HEK293 (cell line): ENCODE measurements around the gene CNTNAP5.

ENCODE experiments used
- CTCF ChIA-PET: fragments of 350-600 bp; formaldehyde crosslinking; extraction: SDS; loops from one replicate; lab custom pipeline; 2021; ENCODE audit warnings: antibody characterized with exemption; lab: Yijun Ruan, JAX
- POLR2A ChIA-PET: fragments of 300-600 bp; formaldehyde crosslinking; extraction: SDS; loops from one replicate; lab custom pipeline; 2020; ENCODE audit warnings: antibody characterized with exemption, inconsistent platforms; lab: Yijun Ruan, JAX
- H3K27ac ChIP-seq: fragments of 200-500 bp; sonication (Bioruptor generic); 2 replicates; pipeline ENCODE4 v1.5.1; 2014; ENCODE audit warnings: low read depth, low read length, control low read depth, inconsistent platforms; ENCODE audit errors: extremely low read depth
- H3K36me3 ChIP-seq, 2 experiments: fragments of 200-500 bp in 1 of 2; sonication (Bioruptor generic) in 1 of 2; 1 replicate in 1 of 2; 2 replicates in 1 of 2; pipeline ENCODE4 v1.5.1; 2014 to 2017; ENCODE audit warnings: inconsistent platforms in 2 of 2, low read length in 2 of 2; ENCODE audit not compliant: control insufficient read depth in 2 of 2, insufficient read depth in 1 of 2
- H3K4me1 ChIP-seq: fragments of 200-500 bp; sonication (Bioruptor generic); 2 replicates; pipeline ENCODE4 v1.5.1; 2014; ENCODE audit warnings: mild to moderate bottlenecking, low read length, inconsistent platforms; ENCODE audit not compliant: control insufficient read depth, insufficient read depth
- H3K4me3 ChIP-seq: 2 replicates; pipeline ENCODE4 v1.5.1; 2011; ENCODE audit warnings: low read depth, mild to moderate bottlenecking, control low read depth, low read length, moderate library complexity
- H3K9me3 ChIP-seq: fragments of 200-500 bp; sonication (Bioruptor generic); 2 replicates; pipeline ENCODE4 v1.5.1; 2014; ENCODE audit warnings: low read depth, low read length, inconsistent platforms; ENCODE audit not compliant: control insufficient read depth, insufficient read depth
- IKZF3 ChIP-seq: fragments of 450-650 bp; IDR thresholded peaks from 2 replicates; pipeline ENCODE4 v1.5.0; 2018; ENCODE audit warnings: missing biosample characterization, mild to moderate bottlenecking, missing genetic modification characterization, moderate library complexity
- KLF1 ChIP-seq: fragments of 450-650 bp; formaldehyde crosslinking; IDR thresholded peaks from 2 replicates; pipeline ENCODE4 v1.5.1; 2016; ENCODE audit warnings: missing biosample characterization, missing genetic modification characterization
- KLF7 ChIP-seq: fragments of 450-650 bp; formaldehyde crosslinking; IDR thresholded peaks from 2 replicates; pipeline ENCODE4 v1.5.1; 2016; ENCODE audit warnings: missing biosample characterization, missing genetic modification characterization, borderline replicate concordance
- KLF8 ChIP-seq: fragments of 450-650 bp; formaldehyde crosslinking; IDR thresholded peaks from 2 replicates; pipeline ENCODE4 v1.5.1; 2016; ENCODE audit warnings: missing biosample characterization, missing genetic modification characterization
- OVOL3 ChIP-seq: fragments of 450-650 bp; formaldehyde crosslinking; IDR thresholded peaks from 2 replicates; pipeline ENCODE4 v1.5.1; 2016; ENCODE audit warnings: missing biosample characterization, missing genetic modification characterization
- SCRT2 ChIP-seq: fragments of 450-650 bp; formaldehyde crosslinking; IDR thresholded peaks from 2 replicates; pipeline ENCODE4 v1.5.1; 2016; ENCODE audit warnings: missing biosample characterization, missing genetic modification characterization
- SP2 ChIP-seq: fragments of 450-650 bp; formaldehyde crosslinking; IDR thresholded peaks from 2 replicates; pipeline ENCODE4 v1.5.1; 2016; ENCODE audit warnings: missing biosample characterization, missing genetic modification characterization
- WT1 ChIP-seq: fragments of 450-650 bp; formaldehyde crosslinking; IDR thresholded peaks from 2 replicates; pipeline ENCODE4 v1.5.1; 2016; ENCODE audit warnings: missing biosample characterization, missing genetic modification characterization
- ZBTB17 ChIP-seq: fragments of 450-650 bp; formaldehyde crosslinking; IDR thresholded peaks from 2 replicates; pipeline ENCODE4 v1.5.1; 2016; ENCODE audit warnings: missing biosample characterization, missing genetic modification characterization
- ZBTB21 ChIP-seq: fragments of 450-650 bp; formaldehyde crosslinking; IDR thresholded peaks from 2 replicates; pipeline ENCODE4 v1.5.1; 2017; ENCODE audit warnings: missing biosample characterization, missing genetic modification characterization
- ZFP37 ChIP-seq: fragments of 450-650 bp; formaldehyde crosslinking; IDR thresholded peaks from 2 replicates; pipeline ENCODE4 v1.5.1; 2016; ENCODE audit warnings: missing biosample characterization, missing genetic modification characterization
- ZNF19 ChIP-seq: fragments of 450-650 bp; formaldehyde crosslinking; IDR thresholded peaks from 2 replicates; pipeline ENCODE4; 2016; ENCODE audit warnings: missing biosample characterization, missing genetic modification characterization, low read depth
- ZNF292 ChIP-seq: fragments of 450-650 bp; formaldehyde crosslinking; IDR thresholded peaks from 2 replicates; pipeline ENCODE4 v1.5.1; 2016; ENCODE audit warnings: low read depth, missing biosample characterization, missing genetic modification characterization, borderline replicate concordance
- ZNF302 ChIP-seq: fragments of 450-650 bp; formaldehyde crosslinking; IDR thresholded peaks from 2 replicates; pipeline ENCODE4 v1.5.1; 2016; ENCODE audit warnings: missing biosample characterization, missing genetic modification characterization, low read depth
- ZNF324 ChIP-seq: fragments of 450-650 bp; formaldehyde crosslinking; IDR thresholded peaks from 2 replicates; pipeline ENCODE4 v1.5.1; 2016; ENCODE audit warnings: missing biosample characterization, missing genetic modification characterization
- ZNF354C ChIP-seq: fragments of 450-650 bp; formaldehyde crosslinking; IDR thresholded peaks from 2 replicates; pipeline ENCODE4 v1.5.1; 2016; ENCODE audit warnings: missing biosample characterization, missing genetic modification characterization, low read depth, borderline replicate concordance
- ZNF37A ChIP-seq: fragments of 450-650 bp; IDR thresholded peaks from 2 replicates; pipeline ENCODE4 v1.5.1; 2018; ENCODE audit warnings: missing biosample characterization, missing genetic modification characterization
- ZNF48 ChIP-seq: fragments of 450-650 bp; formaldehyde crosslinking; IDR thresholded peaks from 2 replicates; pipeline ENCODE4 v1.5.1; 2016; ENCODE audit warnings: missing biosample characterization, missing genetic modification characterization
- ZNF580 ChIP-seq: fragments of 450-650 bp; formaldehyde crosslinking; IDR thresholded peaks from 2 replicates; pipeline ENCODE4 v1.5.1; 2016; ENCODE audit warnings: missing biosample characterization, missing genetic modification characterization
- ZNF596 ChIP-seq: fragments of 450-650 bp; IDR thresholded peaks from 2 replicates; pipeline ENCODE4 v1.5.0; 2018; ENCODE audit warnings: missing biosample characterization, mild to moderate bottlenecking, missing genetic modification characterization, moderate library complexity
- ZNF600 ChIP-seq: fragments of 450-650 bp; formaldehyde crosslinking; IDR thresholded peaks from 2 replicates; pipeline ENCODE4 v1.5.1; 2016; ENCODE audit warnings: missing biosample characterization, missing genetic modification characterization
- ZNF629 ChIP-seq: fragments of 450-650 bp; formaldehyde crosslinking; IDR thresholded peaks from 2 replicates; pipeline ENCODE4 v1.5.1; 2017; ENCODE audit warnings: missing biosample characterization, missing genetic modification characterization
- ZNF654 ChIP-seq: fragments of 450-650 bp; formaldehyde crosslinking; IDR thresholded peaks from 2 replicates; pipeline ENCODE4 v1.5.1; 2016; ENCODE audit warnings: low read depth, missing biosample characterization, missing genetic modification characterization
- ZNF701 ChIP-seq: fragments of 450-650 bp; formaldehyde crosslinking; IDR thresholded peaks from 2 replicates; pipeline ENCODE4 v1.5.1; 2016; ENCODE audit warnings: missing biosample characterization, missing genetic modification characterization
- ZNF704 ChIP-seq: fragments of 450-650 bp; formaldehyde crosslinking; IDR thresholded peaks from 2 replicates; pipeline ENCODE4 v1.5.1; 2016; ENCODE audit warnings: missing biosample characterization, missing genetic modification characterization
- ZNF768 ChIP-seq: fragments of 450-650 bp; formaldehyde crosslinking; IDR thresholded peaks from 2 replicates; pipeline ENCODE4 v1.5.1; 2018; ENCODE audit warnings: missing biosample characterization, mild to moderate bottlenecking, missing genetic modification characterization
- ZNF776 ChIP-seq: fragments of 450-650 bp; formaldehyde crosslinking; IDR thresholded peaks from 2 replicates; pipeline ENCODE4 v1.5.0; 2017; ENCODE audit warnings: missing biosample characterization, missing genetic modification characterization, borderline replicate concordance
- ZNF785 ChIP-seq: fragments of 450-650 bp; formaldehyde crosslinking; IDR thresholded peaks from 2 replicates; pipeline ENCODE4 v1.5.1; 2016; ENCODE audit warnings: missing biosample characterization, missing genetic modification characterization
- ZSCAN16 ChIP-seq: fragments of 450-650 bp; formaldehyde crosslinking; IDR thresholded peaks from 2 replicates; pipeline ENCODE4 v1.5.1; 2016; ENCODE audit warnings: missing biosample characterization, missing genetic modification characterization
- ZXDB ChIP-seq: fragments of 450-650 bp; formaldehyde crosslinking; IDR thresholded peaks from 2 replicates; pipeline ENCODE4 v1.5.1; 2016; ENCODE audit warnings: missing biosample characterization, missing genetic modification characterization
- TF ChIP-seq, protein P1 (sequence below): fragments of 450-650 bp; formaldehyde crosslinking; IDR thresholded peaks from 2 replicates; pipeline ENCODE4 v1.5.1; 2016; ENCODE audit warnings: missing biosample characterization, missing genetic modification characterization
- TF ChIP-seq, protein P2 (sequence below): fragments of 450-650 bp; formaldehyde crosslinking; IDR thresholded peaks from 2 replicates; pipeline ENCODE4 v1.5.1; 2016; ENCODE audit warnings: missing biosample characterization, missing genetic modification characterization, low read depth

Gene CNTNAP5

DNA sequence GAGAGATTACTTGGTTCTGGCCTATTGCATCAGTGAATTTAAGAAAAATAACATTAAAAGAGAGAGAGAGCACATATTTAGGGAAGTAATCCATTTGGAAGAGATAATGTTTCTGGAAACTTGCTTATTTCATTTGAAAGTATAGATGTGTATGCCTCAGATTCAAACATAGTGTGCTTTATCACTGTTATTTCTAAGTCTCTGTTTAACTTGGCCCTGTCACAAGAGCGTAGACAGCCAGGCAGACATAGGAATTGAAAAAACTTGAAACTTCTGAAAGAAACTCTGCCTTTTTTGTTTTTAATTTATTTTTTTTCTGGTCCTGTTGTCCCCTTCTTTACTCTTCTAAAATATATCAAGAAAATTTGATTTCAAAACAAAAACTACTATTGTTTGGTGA lies 849.1 kb downstream of the CNTNAP5 start (continued):
- TF ChIP-seq SP2 (tag by site-specific recombination) (no peak), ZNF776 (tag by site-specific recombination) (no peak), IKZF3 (tag by site-specific recombination) (no peak), ZNF48 (no peak), SCRT2 (tag by site-specific recombination) (no peak), KLF8 (no peak), ZNF580 (tag by site-specific recombination) (no peak)
- TF ChIP-seq, protein P1, sequence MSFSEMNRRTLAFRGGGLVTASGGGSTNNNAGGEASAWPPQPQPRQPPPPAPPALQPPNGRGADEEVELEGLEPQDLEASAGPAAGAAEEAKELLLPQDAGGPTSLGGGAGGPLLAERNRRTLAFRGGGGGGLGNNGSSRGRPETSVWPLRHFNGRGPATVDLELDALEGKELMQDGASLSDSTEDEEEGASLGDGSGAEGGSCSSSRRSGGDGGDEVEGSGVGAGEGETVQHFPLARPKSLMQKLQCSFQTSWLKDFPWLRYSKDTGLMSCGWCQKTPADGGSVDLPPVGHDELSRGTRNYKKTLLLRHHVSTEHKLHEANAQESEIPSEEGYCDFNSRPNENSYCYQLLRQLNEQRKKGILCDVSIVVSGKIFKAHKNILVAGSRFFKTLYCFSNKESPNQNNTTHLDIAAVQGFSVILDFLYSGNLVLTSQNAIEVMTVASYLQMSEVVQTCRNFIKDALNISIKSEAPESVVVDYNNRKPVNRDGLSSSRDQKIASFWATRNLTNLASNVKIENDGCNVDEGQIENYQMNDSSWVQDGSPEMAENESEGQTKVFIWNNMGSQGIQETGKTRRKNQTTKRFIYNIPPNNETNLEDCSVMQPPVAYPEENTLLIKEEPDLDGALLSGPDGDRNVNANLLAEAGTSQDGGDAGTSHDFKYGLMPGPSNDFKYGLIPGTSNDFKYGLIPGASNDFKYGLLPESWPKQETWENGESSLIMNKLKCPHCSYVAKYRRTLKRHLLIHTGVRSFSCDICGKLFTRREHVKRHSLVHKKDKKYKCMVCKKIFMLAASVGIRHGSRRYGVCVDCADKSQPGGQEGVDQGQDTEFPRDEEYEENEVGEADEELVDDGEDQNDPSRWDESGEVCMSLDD, result no peak
- TF ChIP-seq, protein P2, sequence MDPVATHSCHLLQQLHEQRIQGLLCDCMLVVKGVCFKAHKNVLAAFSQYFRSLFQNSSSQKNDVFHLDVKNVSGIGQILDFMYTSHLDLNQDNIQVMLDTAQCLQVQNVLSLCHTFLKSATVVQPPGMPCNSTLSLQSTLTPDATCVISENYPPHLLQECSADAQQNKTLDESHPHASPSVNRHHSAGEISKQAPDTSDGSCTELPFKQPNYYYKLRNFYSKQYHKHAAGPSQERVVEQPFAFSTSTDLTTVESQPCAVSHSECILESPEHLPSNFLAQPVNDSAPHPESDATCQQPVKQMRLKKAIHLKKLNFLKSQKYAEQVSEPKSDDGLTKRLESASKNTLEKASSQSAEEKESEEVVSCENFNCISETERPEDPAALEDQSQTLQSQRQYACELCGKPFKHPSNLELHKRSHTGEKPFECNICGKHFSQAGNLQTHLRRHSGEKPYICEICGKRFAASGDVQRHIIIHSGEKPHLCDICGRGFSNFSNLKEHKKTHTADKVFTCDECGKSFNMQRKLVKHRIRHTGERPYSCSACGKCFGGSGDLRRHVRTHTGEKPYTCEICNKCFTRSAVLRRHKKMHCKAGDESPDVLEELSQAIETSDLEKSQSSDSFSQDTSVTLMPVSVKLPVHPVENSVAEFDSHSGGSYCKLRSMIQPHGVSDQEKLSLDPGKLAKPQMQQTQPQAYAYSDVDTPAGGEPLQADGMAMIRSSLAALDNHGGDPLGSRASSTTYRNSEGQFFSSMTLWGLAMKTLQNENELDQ, result no peak

GRCh38 chr2:124874676-124875075 lies 849.6 kb downstream of the CNTNAP5 start:
- H3K9me3 ChIP-seq, result no peaks in the 10 kb centered on the region
- CTCF ChIA-PET, result interaction anchor here (0.6 to 0.7 kb wide), 2 partner anchors 672 to 1540 kb away, joined by 4 read pairs; no protein-coding TSS in a partner anchor
- no peak overlapping the region for H3K27ac ChIP-seq
- no peaks in the 10 kb centered on the region for H3K36me3 ChIP-seq
- TF ChIP-seq ZNF654, result no peak
- TF ChIP-seq ZBTB17 (tag by site-specific recombination), result no peak
- TF ChIP-seq ZNF596 (tag by site-specific recombination), result no peak
- TF ChIP-seq OVOL3 (tag by site-specific recombination), result no peak
- no peak for TF ChIP-seq ZBTB21
- no peak for TF ChIP-seq ZNF324 (tag by site-specific recombination)
- no peak for TF ChIP-seq KLF1 (tag by site-specific recombination)
- TF ChIP-seq ZNF292, result no peak
- TF ChIP-seq ZNF768 (tag by site-specific recombination), result no peak
- no peak for TF ChIP-seq ZFP37
- TF ChIP-seq ZNF37A (tag by site-specific recombination), result no peak
- TF ChIP-seq ZNF354C, result no peak
- H3K4me1 ChIP-seq, result no peaks in the 10 kb centered on the region
- no peak overlapping the region for H3K4me3 ChIP-seq
- POLR2A ChIA-PET, result no interaction called here

DNA sequence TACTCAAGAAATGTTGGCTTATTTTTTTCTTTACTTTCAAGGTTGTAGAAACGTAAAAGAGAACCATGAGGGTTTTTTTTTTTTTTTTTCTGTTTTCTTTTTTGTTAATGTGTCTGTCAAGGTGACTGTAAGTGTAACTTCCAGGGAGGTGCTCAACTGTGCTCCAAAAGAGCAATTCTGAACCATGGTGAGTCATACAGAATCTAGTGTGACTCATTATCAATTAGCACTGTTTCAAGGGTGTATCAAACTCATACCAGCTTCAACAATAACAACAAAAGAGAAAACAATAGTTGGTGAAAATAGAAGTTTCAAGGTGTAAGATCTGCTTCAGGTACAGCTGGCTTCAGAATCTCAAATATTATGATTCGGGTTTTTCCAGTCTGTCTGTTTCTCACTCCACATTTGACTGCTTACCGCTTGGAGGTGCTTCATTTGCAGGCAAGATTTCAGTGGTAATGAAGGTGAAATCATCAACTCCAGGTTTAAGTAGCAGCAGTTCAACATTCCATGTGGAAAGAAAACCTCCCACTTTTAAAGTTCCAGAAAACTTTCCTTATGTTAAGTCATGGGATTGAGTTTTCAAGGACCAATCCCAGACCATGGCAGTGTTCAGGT lies 850.6 kb downstream of the CNTNAP5 start:
- Histone ChIP-seq H3K4me1 (no peaks in the 10 kb centered on the region), H3K9me3 (no peaks in the 10 kb centered on the region), H3K27ac (no peak overlapping the region), H3K4me3 (no peak overlapping the region), H3K36me3 (no peaks in the 10 kb centered on the region)
- ChIA-PET POLR2A (no interaction called here), CTCF (no interaction called here)
- no peak for TF ChIP-seq ZNF19 (tag by site-specific recombination)
- no peak for TF ChIP-seq ZNF302
- no peak for TF ChIP-seq ZNF704 (tag by site-specific recombination)
- TF ChIP-seq KLF7 (tag by site-specific recombination), result no peak
- no peak for TF ChIP-seq ZNF629 (tag by site-specific recombination)
- no peak for TF ChIP-seq OVOL3 (tag by site-specific recombination)
- TF ChIP-seq ZSCAN16 (tag by site-specific recombination), result no peak
- TF ChIP-seq WT1, result no peak
- TF ChIP-seq ZNF785 (tag by site-specific recombination), result no peak
- TF ChIP-seq ZNF324 (tag by site-specific recombination), result no peak
- no peak for TF ChIP-seq ZNF776 (tag by site-specific recombination)
- no peak for TF ChIP-seq ZNF600 (tag by site-specific recombination)
- TF ChIP-seq ZNF701 (tag by site-specific recombination), result no peak
- TF ChIP-seq ZXDB (tag by site-specific recombination), result no peak
